ENCODE measurements around the gene ENO3. TPM values are rescaled to one million over a fixed set of nuclear protein-coding genes. Genes with fewer than 3 reads are reported as not detected.

Gene ENO3
- polyA plus RNA-seq, 3 donors: 0.36 to 14.2 (median 0.60) TPM

GRCh38 chr17:4932756-4933155, 18.2 kb upstream of the ENO3 start:
- Mint-ChIP-seq H3K4me3 (peak overlapping the region in 1 of 2 donors; percentile 35), H3K27me3 (ENCODE audit: low read depth in 3 of 3) (peaks cover 7 to 14% (median 13%) of the 10 kb centered on the region in 3 donors), H3K36me3 (peaks cover 30 to 35% of the 10 kb centered on the region in 2 donors), H3K9me3 (no peaks in the 10 kb centered on the region), H3K4me1 (peaks cover 41% of the 10 kb centered on the region), H3K27ac (no peak overlapping the region)
- Histone ChIP-seq H3K27ac (ENCODE audit: low read depth in 1 of 2, low read length in 2 of 2) (no peak overlapping the region), H4K20me1 (ENCODE audit: insufficient read depth, low read length) (peaks cover 11% of the 10 kb centered on the region), H3K4me1 (ENCODE audit: control insufficient read depth in 1 of 2, insufficient read depth in 2 of 2, low read length in 2 of 2) (peaks cover 32% of the 10 kb centered on the region in 2 donors), H3K9me3 (replicated peaks in 1 of 2; ENCODE audit: control insufficient read depth in 1 of 2, insufficient read depth in 1 of 2, low read length in 2 of 2) (no peaks in the 10 kb centered on the region), H3K79me2 (ENCODE audit: insufficient read depth, low read length) (peaks cover 5% of the 10 kb centered on the region), H3K9ac (ENCODE audit: insufficient read depth, low read length, poor library complexity, severe bottlenecking) (no peak overlapping the region), H3K27me3 (ENCODE audit: control insufficient read depth in 2 of 2, insufficient read depth in 2 of 2, low read length in 2 of 2) (no peaks in the 10 kb centered on the region), H3K4me2 (replicated peaks; ENCODE audit: extremely low read depth, low read length, poor library complexity, severe bottlenecking) (no peak overlapping the region), H3K36me3 (replicated peaks in 1 of 2; ENCODE audit: control insufficient read depth in 1 of 2, insufficient read depth in 2 of 2, low read length in 2 of 2) (peaks cover 13 to 16% of the 10 kb centered on the region in 2 donors), H2AFZ (ENCODE audit: insufficient read depth, low read depth, low read length, poor library complexity, severe bottlenecking) (no peak overlapping the region), H3K4me3 (replicated peaks in 1 of 3; ENCODE audit: low read depth in 2 of 3, low read length in 3 of 3) (no peak overlapping the region)
- intact Hi-C loops (cut with micrococcal nuclease): no loop called here
- no peak for TF ChIP-seq CTCF (IDR thresholded peaks at IDR 0.05)
- no peak for DNase-seq
- 95% methylated on average over 12 of the region's 12 CpGs for WGBS (ENCODE audit: insufficient coverage)

GRCh38 chr17:4933646-4934045, 17.3 kb upstream of the ENO3 start:
- H4K20me1 ChIP-seq (ENCODE audit: insufficient read depth, low read length): peaks cover 19% of the 10 kb centered on the region
- peak overlapping the region; percentile 51 for H2AFZ ChIP-seq (ENCODE audit: insufficient read depth, low read depth, low read length, poor library complexity, severe bottlenecking)
- intact Hi-C loops (cut with micrococcal nuclease): no loop called here
- Mint-ChIP-seq H3K36me3 (peaks cover 39 to 43% of the 10 kb centered on the region in 2 donors), H3K27me3 (ENCODE audit: low read depth in 3 of 3) (peaks cover 7 to 14% (median 11%) of the 10 kb centered on the region in 3 donors), H3K4me3 (peak overlapping the region; percentile 41 to 77), H3K4me1 (peaks cover 46% of the 10 kb centered on the region), H3K27ac (peak overlapping the region in 2 of 7 donors; percentile 66 to 81), H3K9me3 (no peaks in the 10 kb centered on the region)
- no peaks in the 10 kb centered on the region for H3K27me3 ChIP-seq (ENCODE audit: control insufficient read depth in 2 of 2, insufficient read depth in 2 of 2, low read length in 2 of 2)
- H3K4me3 ChIP-seq (replicated peaks in 1 of 3; ENCODE audit: low read depth in 2 of 3, low read length in 3 of 3): peak overlapping the region in 1 of 3 experiments; percentile 31
- WGBS (ENCODE audit: insufficient coverage): 54% methylated on average over 9 of the region's 16 CpGs
- H3K36me3 ChIP-seq (replicated peaks in 1 of 2; ENCODE audit: control insufficient read depth in 1 of 2, insufficient read depth in 2 of 2, low read length in 2 of 2): peaks cover 20 to 23% of the 10 kb centered on the region in 2 donors
- no peak for TF ChIP-seq CTCF (IDR thresholded peaks at IDR 0.05)
- peak overlapping the region; percentile 55 for H3K4me2 ChIP-seq (replicated peaks; ENCODE audit: extremely low read depth, low read length, poor library complexity, severe bottlenecking)
- no peak for DNase-seq
- H3K4me1 ChIP-seq (ENCODE audit: control insufficient read depth in 1 of 2, insufficient read depth in 2 of 2, low read length in 2 of 2): peaks cover 35 to 39% of the 10 kb centered on the region in 2 donors
- H3K9ac ChIP-seq (ENCODE audit: insufficient read depth, low read length, poor library complexity, severe bottlenecking): no peak overlapping the region
- no peaks in the 10 kb centered on the region for H3K9me3 ChIP-seq (replicated peaks in 1 of 2; ENCODE audit: control insufficient read depth in 1 of 2, insufficient read depth in 1 of 2, low read length in 2 of 2)
- H3K79me2 ChIP-seq (ENCODE audit: insufficient read depth, low read length): peaks cover 14% of the 10 kb centered on the region
- H3K27ac ChIP-seq (ENCODE audit: low read depth in 1 of 2, low read length in 2 of 2): no peak overlapping the region

All from CD14-positive monocyte (primary cell).